NK-92 (cell line): ENCODE measurements around the gene CCDC77.

Source experiments
- DNase-seq: peaks from one replicate; lab custom pipeline; 2025; ENCODE audit not compliant: unreplicated experiment; lab: John Stamatoyannopoulos, UW

CCDC77 gene

DNA sequence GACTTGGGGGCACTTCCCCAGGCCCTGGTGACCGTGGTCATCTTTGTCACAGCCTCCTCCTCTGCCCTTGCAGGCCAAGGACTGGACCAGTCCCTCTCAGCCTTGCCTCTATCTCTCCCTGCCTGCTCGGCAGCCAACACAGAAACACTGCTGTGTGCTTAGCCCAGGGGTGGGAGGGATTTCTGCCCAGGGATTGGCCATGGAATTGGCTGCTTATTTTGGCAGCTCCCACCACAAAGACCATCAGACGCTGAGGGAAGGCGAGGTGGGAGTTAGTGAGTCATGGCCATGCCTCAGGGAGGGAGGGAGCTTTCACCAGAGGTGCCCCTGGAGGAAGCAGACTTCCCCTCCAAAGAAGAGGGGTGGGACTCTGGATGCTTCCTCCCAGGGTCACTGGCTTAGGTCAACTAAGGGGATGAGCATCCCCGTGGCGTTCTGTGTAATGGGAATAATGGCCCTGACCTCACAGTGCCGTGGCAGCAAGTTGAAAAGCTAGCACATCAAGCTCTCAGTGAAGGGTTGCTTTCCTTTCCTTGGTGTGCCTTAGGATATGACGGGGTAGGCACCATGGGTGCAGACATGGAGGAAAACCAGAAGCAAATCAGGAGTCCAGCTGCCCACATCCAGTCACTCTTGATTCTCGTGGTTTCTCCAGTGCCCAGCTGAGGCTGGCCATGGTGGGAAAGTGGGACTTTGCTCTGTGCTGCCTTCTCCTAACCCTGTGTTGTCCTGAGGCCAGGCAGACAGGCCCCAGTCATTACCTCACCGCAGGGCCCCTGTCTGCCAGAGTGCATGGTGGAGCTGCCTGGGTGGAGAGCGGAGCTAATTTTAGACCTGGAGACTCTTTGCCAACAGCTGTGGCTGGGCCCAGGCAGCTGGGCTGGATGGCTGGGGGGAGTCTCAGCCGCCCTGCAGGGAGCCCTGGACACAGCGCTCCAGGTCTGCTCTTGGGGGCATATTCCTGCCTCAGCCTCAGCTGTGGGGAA is 79.7 kb downstream of the CCDC77 start:
- no peak for DNase-seq

DNA sequence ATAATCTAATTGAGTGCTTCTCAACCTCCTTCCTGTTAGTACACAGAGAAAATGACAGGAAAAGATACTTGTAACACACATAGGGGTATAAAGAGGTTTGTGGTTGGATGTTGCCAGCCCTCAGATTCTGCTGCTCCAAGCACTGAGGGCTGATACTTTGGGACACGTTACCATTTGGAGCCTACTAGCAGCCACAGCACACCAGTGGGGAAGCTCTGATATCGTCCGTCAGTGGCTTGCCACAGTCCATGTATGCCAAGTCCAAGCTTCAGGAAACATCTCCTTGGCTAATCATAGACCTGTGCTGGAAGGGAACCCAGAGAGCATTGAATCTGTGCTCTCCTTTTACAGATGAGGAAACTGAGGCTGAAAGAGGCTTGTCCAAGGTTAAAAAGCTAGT is 80.6 kb downstream of the CCDC77 start:
- no peak for DNase-seq

DNA sequence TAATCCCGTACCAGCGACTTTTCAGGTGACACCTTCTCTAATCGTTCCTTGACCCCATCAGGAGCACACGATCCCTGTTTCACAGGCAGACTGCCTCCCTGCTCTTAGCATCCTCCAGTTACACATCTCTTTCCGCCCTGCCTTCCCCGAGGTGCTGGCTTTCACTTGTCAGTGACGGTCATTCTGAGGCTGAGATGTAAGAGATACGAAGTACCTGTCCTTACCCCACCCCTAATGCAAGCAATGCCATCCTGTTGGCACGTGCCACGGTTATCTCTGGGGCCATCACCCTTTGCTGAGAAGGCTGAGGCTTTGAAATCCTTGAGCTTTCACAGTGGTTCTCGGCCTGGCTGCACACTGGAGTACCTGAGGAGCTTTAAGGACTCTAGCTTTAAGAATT is 82.7 kb downstream of the CCDC77 start:
- no peak for DNase-seq

DNA sequence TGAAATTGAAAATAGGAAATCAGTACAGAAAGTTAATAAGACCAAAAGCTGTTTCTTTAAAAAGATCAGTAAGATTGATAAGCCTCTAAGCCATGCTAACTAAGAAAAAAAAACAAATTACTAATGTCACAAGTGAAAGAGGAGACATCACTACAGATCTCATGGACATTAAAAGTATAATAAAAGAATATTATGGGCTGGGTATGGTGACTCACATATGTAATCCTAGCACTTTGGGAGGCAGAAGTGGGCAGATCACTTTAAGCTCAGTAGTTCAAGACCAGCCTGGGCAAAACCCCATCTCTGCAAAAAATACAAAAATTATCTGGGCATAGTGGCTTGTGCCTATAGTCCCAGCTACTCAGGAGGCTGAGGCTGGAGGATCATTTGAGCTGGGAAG is 88.8 kb downstream of the CCDC77 start:
- no peak for DNase-seq
